Stimulated activated CD8-positive, alpha-beta memory T cell treated with anti-CD3 and anti-CD28 coated beads, Interleukin-15, amount 100 ng/mL, for 48 hours (primary cell): ENCODE results near the gene PTH1R.

Source experiments
- DNase-seq, 2 donors: peaks; one replicate each; pipeline ENCODE4 v3.0.0-alpha.2; 2020; ENCODE audit warnings: low read depth in 2 of 2

Gene PTH1R

DNA sequence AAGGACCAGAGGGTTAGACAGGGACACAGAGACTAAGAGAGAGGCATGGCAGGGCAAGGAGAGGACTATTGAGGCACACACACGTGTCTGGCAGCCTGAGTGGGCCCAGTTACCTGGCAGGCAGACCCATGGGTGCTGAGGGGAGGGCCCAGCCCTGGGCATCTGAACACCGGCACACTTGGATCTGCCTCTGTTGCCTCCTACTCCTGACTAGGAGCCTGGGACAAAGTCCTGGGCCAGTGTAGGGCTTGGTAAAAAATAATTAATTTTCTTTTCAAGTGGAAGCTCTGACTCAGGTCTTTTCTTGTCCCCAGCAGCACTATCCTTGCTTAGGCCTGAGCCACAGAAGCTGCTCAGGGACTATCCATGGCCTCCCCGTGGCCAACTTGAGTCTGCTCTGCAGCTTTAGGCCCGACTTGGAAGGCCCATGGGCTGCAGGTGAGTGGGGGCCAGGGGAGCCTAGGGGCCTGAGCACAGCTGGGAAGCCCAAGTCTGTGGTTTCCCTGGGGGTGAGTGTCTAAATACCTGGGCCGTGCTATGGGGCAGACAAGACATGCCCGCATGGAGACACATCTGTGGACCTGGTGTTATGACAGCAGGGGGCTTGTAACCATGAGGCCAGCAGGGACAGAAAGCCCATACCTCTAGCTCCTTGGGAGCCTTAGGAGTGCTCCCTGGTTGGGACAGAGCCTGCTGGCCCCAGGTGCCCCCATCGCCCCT is at the start of gene PTH1R:
PTH1R (plus strand) TSS at position 316 of the 720 bp plus-strand sequence. CDS start 5,839 bp downstream, outside the sequence.
- no peak for DNase-seq

DNA sequence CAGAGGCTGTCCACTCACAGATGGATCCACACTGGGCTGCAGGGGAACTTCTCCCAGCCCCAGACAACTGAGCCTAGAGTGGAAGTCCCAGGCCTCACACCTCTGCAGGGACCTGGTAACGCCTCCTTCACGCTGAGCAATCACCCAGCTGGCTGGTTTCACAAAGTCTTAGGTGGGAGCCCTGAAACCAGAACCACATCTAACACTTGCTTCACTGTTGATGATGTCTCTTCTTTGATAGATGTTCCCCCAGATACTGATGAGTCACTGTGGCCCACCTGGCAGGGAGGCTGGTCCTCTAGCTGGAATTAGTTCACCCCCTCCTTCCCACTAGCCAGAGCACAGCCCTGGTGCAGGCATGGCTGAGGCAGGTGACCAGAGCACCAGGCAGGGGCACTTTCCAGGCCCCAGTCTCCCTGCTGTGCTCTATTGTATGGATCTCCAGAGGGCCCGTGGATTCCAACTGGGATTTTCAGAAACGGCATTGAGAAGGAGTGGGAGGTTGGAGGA is 47.8 kb upstream of the PTH1R start:
- peak; percentile 47 to 49 for DNase-seq

DNA sequence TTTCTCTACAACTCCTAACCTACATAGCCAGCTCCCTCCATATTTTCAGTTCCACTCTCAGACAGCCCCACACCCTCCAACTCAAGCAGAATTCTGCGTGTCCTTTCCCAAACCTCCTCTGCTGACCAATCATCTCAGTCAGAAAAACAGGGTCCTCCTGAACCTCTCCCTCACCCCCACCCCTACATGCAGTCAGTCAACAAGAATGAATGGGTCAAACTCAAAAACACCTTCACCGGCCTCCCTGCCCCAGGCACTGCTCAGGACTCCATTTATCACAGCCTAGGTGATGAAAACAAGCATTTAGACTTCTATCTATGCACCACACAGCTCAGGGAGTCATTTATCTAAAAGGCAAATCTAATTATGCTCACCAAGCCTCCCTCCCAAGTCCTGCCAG is 46.7 kb upstream of the PTH1R start:
- no peak for DNase-seq

DNA sequence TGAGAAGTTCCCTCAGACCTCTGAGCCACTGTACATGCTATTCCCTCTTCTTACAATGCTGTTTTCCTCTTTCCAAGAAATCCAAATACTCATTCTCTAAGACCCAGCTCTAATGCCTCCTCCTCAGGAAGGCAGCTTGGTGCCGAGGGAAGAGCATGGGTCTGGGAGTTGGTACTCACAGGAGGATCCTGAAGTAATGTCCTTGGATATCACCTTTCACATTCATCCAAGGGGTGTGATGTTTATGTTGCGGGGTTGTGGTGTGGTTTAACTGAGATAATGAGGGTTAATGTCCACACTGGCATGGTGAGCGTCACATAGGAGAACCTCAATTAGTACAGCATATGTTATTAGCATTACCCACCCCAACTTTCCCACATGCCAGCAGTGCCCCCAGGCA is 46.2 kb upstream of the PTH1R start:
- DNase-seq: no peak

DNA sequence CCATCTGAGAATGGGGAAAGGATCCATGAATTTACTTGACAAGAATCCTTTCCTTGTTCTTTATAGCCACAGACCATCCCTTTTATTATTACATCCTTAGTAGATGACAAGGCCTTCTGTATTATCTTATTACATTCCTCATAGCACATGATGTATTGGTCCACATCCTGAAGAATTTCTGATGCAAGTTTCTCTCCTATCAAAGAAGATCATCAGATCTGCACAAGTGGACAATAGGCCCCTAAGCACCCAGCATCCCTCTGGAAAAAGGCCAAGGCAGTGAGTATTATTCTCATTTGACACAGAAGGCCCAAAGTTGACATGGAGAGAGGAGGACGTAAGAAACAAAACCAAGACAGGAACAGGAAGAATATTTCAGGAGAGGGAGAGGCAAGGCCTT is 45.7 kb upstream of the PTH1R start:
- DNase-seq: no peak

DNA sequence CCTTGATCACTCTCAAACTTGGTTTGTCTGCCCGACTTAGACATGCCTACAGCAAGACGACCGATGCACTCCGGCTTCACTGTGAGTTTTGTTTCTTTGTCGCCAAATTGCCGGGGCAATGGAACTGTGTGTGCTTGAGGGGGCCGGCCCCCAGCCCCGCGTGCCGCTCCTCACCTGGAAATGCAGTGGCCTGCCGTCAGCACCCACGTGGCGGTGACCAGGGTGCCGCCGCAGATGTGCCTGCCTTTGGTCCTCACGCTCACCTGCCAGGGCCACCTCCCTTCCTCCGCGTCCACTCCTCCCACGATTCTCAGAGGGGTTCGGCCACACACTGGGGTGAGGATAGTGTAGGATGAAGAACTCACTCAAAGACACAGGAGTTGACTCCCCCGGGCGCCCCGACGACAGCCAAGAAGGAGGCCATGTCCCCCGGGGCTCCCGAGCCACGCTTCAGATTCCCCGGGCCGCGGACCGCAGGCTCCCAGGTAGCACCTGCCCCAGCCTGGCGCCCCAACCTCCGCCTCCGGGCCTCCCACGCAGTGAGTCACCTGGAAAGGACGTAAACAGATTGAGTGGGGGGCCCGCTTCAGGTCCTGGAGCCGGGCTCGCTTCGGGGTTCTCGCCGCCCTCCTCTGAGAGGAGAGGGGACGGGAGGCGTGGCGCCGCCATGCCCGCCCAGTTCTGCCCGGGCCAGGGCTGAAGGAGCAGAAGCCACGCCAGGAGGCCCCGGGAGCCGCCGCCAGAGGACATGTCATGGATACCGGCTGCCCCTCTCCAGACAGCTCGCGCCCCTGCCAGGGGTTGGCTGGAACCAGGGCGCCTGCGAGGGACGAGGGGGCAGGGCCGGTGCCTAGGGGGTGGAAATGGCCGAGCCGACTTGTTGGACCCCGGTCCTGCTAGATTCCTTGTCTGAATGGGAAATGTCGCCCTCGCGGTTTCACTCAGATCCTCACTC is 43.9 kb upstream of the PTH1R start:
- no peak for DNase-seq

DNA sequence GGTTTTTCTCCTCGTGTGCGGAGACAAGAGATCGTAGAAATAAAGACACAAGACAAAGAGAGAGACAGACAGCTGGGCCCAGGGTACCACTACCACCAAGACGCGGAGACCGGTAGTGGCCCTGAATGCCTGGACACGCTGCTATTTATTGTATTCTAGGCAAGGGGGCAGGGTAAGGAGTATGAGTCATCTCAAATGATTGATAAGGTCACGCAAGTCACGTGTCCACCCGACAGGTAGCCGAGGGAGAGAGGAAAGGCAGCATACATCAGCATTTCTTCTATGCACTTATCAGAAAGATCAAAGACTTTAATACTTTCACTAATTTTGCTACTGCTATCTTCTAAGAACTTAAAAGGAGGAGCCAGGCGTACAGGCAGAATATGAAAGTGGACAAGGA is 42.5 kb upstream of the PTH1R start:
- no peak for DNase-seq

DNA sequence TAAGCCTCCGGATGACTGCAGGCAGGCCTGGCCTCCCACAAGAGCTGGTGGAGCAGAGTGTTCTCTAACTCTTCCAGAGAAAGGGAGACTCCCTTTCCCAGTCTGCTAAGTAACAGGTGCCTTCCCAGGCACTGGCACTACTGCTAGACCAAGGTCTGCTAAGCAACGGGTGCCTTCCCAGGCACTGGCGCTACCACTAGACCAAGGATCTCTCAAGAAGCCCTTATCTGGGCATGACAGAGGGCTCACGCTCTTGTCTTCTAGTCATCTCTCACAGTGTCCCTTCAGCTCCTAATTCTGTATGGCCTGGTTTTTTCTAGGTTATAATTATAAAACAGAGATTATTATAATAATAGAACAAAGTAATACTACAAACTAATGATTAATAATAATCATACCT is 42.0 kb upstream of the PTH1R start:
- no peak for DNase-seq

DNA sequence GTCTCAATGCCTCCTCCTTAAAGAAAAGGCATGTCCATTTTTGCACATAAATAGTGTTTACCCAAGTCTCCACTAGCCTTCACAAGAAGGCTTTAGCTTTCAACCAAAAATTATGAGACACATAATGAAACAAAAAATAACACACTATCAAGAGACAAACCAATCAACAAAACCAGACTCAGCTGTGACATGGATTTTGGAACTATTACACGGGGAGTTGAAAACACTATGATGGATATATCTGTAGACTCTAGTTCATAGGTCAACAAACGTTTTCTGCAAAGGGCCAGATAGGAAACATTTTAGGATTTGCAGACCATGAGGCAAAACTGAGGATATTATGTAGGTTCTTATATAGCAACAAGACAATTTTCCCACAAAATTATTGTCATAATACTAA is 39.2 kb upstream of the PTH1R start:
- DNase-seq: no peak

DNA sequence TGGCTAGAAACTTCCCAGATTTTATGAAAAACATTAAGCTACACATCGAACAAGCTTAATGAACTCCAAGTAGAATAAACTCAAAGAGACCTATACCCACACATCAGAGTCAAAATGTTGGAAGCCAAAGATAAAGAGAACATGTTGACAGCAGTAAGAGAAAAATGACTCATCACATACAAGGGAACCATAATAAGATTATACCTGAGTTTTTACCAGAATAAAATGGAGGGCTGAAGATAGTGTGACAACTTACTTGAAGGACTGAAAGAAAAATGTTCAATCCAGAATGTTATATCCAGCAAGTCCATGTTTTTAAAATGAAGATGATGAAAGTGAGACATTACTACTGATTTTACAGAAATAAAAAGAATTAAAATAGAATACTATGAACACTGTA is 37.0 kb upstream of the PTH1R start:
- no peak for DNase-seq

DNA sequence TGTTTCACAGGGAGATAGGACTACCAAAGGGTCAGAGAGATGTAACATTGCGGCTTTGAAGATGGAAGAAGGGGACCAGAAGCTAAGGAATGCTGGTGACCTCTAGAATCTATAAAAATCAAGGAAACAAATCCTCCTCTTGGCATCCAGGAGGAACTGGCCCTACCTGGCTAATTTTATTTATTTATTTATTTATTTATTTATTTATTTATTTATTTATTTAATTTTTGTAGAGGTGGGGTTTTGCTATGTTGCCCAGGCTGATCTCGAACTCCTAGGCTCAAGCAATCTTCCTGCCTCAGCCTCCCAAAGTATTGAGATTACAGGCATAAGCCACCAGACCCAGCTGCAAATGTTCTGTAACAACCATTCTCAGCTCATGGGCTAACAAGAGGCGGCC is 34.0 kb upstream of the PTH1R start:
- DNase-seq: no peak

DNA sequence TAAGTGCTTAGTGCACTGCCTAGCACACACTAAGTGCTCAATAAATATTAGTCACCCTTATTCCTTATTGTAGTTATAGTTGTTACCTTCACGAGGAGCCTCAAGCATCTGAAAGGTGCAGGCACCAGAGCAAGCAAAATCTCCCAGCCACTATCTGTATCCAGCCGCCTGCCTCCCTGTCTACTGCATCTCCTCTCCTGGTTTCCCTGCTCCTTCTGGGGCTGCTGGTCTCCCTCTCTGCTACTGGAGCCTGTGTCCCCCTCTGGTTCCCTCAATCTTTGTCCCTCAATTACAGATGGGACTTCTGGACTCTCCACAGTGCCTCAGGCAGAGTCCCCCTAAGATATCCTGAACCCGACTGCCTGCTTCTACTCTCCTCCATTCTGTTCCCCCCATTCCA is 33.1 kb upstream of the PTH1R start:
- no peak for DNase-seq

DNA sequence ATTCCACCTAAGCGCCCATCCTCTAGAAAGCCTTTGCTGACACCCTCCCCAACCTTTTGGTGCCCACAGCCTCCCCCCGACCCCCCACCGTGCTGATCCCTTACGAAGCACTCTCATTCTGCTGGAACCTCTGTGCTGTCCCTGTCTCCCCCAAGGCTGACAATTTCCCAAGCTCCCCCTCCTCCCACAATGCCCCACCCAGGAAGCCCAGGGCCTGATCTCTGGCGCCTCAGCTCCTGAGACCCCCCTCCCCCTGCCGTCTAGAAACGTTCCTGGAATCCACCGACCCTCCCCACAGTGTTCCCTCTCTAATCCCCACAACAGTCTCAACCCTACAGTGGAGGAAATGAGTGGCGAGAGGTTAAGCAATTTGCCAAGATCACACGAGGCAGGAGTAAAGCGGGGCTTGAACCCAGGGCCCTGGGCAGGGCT is 32.6 kb upstream of the PTH1R start:
- no peak for DNase-seq

DNA sequence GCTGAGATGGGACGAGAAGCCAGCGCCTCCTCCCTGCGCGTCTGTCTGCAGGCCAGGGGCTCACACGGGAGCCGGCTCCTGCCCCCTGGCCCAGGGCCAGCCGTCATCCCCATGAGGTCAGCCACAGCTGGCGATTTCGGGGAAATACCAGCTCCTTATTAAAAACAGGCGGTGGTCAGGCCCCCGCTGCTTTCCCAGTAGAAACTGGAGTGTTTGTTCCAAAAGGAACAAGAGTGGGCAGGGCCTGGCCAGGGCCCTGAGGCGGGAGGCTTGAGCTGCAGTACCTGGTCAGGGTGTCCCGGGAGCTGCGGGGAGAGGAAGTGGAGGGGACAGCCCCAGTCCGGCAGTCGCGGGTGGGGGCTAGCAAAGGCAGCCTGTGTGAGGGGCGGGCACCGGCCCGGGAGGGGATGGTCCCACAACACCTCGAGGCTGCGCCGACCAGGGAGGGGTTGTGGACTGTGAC is 32.1 kb upstream of the PTH1R start:
- no peak for DNase-seq

DNA sequence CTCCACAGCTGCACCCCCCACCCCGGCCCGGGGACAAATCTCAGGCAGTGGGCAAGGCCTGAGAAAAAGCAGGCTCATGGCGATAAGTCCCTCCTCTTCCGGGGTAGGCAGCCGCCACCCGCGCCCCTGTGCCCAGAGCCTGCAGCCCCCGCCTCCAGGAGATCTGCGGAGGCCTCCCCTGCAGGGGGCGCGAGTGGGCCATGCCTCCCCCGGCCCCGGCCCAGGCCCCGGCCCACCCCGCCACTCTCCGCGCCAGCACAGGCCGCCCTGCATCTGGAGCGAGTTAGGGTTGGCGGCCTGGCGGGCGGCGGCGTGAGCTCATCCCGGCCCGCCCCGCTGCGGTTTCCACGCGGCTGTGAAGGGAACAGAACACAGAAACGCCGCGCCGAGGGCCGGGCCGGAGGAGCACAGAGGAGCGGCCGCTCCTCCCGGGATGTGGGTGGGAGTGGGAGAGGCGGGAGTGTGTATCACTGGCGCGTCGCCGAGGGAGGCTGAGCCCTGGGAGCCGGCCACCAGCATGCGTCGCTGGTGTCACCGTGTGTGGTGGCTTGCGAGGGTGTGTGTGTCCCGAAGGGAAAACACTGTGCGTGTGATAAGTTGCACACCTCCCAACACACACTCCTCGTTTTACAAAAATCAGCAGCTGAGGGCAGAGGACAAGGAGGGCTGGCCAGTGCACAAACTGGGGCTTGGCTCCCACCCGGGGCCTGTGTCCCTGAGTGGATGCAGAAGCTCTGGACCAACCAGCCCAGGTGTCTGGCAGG is 31.5 kb upstream of the PTH1R start:
- peak; percentile 45 to 68 for DNase-seq

DNA sequence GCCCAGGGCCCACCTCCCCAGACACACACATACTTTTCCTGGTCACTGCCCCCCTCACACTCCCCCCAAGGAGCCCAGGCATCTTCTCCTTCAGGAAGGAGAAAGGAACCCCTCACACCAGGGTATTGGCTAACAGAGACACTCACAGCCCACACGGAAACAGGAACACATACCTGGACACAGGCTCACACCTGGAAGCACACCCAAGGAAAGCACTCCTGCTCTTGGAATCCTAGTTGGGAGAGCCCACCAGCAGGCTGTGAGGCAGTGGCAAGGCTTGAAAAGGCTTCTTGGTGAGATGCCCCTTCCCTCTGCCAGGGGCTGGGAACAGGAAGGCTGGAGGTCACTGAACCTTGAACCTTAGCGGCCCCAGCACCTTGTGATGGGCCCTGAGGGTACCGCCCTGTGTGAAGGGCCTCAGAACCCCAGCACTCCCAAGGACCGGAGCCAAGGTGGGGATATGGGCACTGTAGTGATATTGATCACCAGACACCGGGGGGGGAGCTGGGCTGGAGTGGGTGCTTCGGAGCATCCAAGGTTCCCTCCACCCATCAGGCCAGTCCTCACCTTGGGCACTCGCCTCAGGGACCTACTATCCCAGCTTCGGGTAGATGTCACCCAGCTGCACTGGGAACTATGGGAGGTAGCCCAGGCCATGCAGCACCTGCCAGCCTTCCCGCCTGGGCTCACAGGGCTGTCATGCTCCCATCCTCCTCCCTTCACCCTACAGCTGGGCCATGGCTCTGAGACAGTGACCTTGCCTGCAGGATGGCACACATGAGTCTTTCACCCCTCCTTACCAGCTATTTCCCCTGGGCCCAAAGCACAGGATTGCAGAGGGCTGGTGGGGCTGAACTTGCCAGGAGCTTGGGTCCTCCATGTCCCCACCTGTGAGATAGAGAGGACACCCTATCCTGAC is 30.6 kb upstream of the PTH1R start:
- DNase-seq: no peak

DNA sequence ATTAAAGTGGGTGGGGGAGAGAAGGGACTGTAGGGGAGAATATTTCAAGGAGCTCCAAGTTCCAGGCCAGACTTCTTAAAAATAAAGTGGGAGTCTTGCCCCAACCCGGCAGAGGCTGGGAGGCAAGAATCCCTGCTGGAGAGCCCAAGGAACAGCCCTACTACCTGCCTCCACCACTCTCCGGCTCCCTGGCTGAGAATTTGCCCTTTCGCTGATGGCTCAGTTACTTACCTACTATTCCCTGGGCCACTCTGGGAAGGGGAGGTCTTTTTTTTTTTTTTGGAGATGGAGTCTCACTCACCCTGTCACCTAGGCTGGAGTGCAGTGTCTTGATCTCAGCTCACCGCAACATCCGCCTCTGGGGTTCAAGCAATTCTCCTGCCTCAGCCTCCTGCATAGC is 29.8 kb upstream of the PTH1R start:
- DNase-seq: no peak

DNA sequence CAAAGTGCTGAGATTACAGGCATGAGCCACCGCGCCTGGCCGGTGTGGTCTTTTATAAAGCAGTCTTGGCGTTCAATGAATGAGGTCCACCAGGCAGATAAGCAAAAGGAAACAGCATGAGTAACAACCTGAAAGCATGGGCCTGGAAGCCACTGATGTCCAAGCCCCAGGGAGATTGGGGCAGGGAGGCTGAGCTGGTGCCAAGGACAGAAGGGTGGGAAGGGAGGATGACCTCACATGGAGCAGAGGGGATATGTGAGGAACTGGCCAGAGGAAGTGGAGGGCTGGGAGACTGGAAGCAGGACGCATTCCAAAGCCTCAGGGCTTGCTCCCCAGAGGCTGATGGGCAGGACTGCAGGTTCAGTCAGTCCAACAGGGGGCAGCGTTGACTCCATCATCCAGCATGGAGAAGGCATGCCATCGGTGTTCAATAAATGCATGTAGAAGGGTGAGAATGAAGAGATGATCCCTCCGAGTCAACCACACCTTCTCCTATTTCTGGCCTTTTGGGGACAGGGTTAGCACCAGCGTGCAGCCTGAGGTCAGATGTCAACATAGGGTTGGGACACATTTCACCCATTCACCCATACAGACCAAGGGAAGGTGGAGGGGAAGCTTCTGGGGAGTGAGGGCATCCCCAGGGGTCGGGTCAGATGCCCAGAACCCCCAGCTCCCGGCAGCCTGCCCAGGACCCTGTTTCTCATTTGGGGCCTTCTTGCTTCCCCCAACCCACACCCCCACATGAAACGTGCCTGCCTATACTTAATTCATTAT is 29.1 kb upstream of the PTH1R start:
- peak in 1 of 2 donors; percentile 17 for DNase-seq

DNA sequence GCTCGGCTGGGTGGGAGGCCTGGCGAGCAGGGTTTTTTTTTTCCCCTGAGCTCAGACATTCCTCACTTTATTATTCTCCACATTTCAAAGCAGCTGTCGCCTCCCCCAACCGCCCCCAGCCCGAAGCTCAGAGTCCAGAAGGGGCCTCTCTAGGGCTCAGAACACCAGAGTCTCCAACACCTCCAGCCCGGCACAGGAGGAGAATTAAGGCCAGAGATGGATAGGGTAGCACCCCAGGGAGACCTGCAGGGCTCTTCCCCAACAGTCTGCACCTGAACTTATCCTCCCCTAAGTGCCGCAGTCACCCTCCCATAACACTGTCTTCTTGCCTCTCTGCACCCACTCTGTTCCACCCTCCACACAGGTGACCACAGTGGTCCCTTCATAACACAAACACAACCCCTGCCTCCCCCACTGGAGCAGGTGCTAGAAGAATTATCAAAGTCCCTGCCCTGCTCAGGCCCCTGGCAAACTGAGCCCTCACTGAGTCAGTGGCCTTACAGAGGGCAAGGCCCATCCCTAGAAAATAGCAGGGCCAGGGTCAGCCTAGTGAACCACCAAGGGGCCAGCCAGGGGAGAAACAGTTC is 28.4 kb upstream of the PTH1R start:
- no peak for DNase-seq
